Upper lobe of left lung (tissue), 4 donors: ENCODE results near the gene CAPN7.

Source experiments
- CTCF ChIP-seq, 6 experiments: fragments of 450-650 bp in 4 of 6; fragments of 200-600 bp in 2 of 6; sonication (generic) in 2 of 6; IDR thresholded peaks; one replicate each; pipeline ENCODE4 v1.5.1; 2016 to 2019; ENCODE audit warnings: antibody characterized with exemption in 6 of 6
- EP300 ChIP-seq, 4 donors: sonication (generic); formaldehyde crosslinking; IDR thresholded peaks; one replicate each; pipeline ENCODE4 v1.5.1; 2017; ENCODE audit warnings: antibody characterized with exemption in 4 of 4, control low read depth in 2 of 4
- POLR2A ChIP-seq, 4 donors: fragments of 450-650 bp; IDR thresholded peaks; one replicate each; pipeline ENCODE4 v1.5.1; 2016 to 2017; ENCODE audit warnings: antibody characterized with exemption in 4 of 4, mild to moderate bottlenecking in 2 of 4
- POLR2AphosphoS5 ChIP-seq, 2 donors: sonication (generic); formaldehyde crosslinking; IDR thresholded peaks; one replicate each; pipeline ENCODE4 v1.5.1; 2017; ENCODE audit warnings: antibody characterized with exemption in 2 of 2

GRCh38 chr3:15164340-15164739, 41.7 kb upstream of the CAPN7 start:
- no peak for TF ChIP-seq POLR2A (IDR thresholded peaks at IDR 0.05)
- TF ChIP-seq CTCF (IDR thresholded peaks at IDR 0.05), result no peak
- TF ChIP-seq POLR2AphosphoS5 (IDR thresholded peaks at IDR 0.05), result no peak
- no peak for TF ChIP-seq EP300 (IDR thresholded peaks at IDR 0.05)
